Adipocyte (in vitro differentiated cells): ENCODE data around the gene ZMYND11.

Experiments
- DNase-seq: peaks from one replicate; pipeline ENCODE4 v3.0.0-alpha.2; 2015; ENCODE audit warnings: low read depth
- H3K27me3 ChIP-seq: replicated peaks from 2 replicates; pipeline ENCODE4 v1.7.0; 2013; ENCODE audit warnings: mild to moderate bottlenecking, low read length, moderate library complexity; ENCODE audit not compliant: control insufficient read depth, insufficient read depth
- H3K36me3 ChIP-seq: 2 replicates; pipeline ENCODE4 v1.7.0; 2013; ENCODE audit warnings: low read length, mild to moderate bottlenecking, moderate library complexity; ENCODE audit not compliant: control insufficient read depth, insufficient read depth, severe bottlenecking
- H3K4me1 ChIP-seq: 2 replicates; pipeline ENCODE4 v1.7.0; 2013; ENCODE audit warnings: mild to moderate bottlenecking, low read length, moderate library complexity; ENCODE audit not compliant: control insufficient read depth, insufficient read depth
- H3K4me3 ChIP-seq: 2 replicates; pipeline ENCODE4 v1.7.0; 2013; ENCODE audit warnings: mild to moderate bottlenecking, low read length, moderate library complexity
- H3K9ac ChIP-seq: 2 replicates; pipeline ENCODE4 v1.7.0; 2013; ENCODE audit warnings: mild to moderate bottlenecking, low read length, moderate library complexity
- H3K9me3 ChIP-seq: 2 replicates; pipeline ENCODE4 v1.7.0; 2013; ENCODE audit warnings: mild to moderate bottlenecking, low read length, moderate library complexity; ENCODE audit not compliant: control insufficient read depth

The ZMYND11 gene

GRCh38 chr10:135132-135600 lies at the start of gene ZMYND11:
TSS of gene ZMYND11 (plus strand) at chr10:135455. CDS start at chr10:180013, 44,558 bp downstream.
- peak within 1 kb of the TSS; percentile 89 for H3K4me3 ChIP-seq
- DNase-seq = peak; percentile 88
- no peaks in the 10 kb centered on the region for H3K36me3 ChIP-seq
- H3K27me3 ChIP-seq = no peaks in the 10 kb centered on the region
- H3K9me3 ChIP-seq = no peaks in the 10 kb centered on the region
- H3K9ac ChIP-seq = peak within 1 kb of the TSS; percentile 86
- H3K4me1 ChIP-seq = peaks cover 35% of the 10 kb centered on the region

DNA sequence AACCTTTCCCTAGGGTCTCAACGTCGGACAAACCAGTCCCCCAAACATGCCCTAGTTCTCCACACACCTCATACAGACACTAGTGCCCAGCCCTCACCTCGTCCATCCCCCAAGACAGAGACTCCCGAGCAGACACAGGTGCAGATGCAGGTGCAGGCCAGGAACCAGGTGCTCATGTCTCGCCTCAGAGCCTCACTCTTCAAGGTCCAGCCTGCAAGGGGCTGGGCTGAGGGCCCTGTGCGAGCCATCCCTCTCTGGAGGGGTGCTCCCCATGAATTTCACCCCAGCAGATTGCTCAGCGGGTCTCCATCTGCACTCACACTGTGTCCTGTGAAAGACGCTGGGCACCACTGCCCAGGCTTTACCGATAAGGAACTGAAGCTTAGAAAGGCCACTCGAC lies 49.2 kb upstream of the ZMYND11 start:
- Histone ChIP-seq H3K27me3 (peaks cover 30% of the 10 kb centered on the region), H3K4me1 (no peaks in the 10 kb centered on the region), H3K36me3 (no peaks in the 10 kb centered on the region), H3K9ac (no peak overlapping the region), H3K9me3 (no peaks in the 10 kb centered on the region), H3K4me3 (no peak overlapping the region)
- DNase-seq = no peak

DNA sequence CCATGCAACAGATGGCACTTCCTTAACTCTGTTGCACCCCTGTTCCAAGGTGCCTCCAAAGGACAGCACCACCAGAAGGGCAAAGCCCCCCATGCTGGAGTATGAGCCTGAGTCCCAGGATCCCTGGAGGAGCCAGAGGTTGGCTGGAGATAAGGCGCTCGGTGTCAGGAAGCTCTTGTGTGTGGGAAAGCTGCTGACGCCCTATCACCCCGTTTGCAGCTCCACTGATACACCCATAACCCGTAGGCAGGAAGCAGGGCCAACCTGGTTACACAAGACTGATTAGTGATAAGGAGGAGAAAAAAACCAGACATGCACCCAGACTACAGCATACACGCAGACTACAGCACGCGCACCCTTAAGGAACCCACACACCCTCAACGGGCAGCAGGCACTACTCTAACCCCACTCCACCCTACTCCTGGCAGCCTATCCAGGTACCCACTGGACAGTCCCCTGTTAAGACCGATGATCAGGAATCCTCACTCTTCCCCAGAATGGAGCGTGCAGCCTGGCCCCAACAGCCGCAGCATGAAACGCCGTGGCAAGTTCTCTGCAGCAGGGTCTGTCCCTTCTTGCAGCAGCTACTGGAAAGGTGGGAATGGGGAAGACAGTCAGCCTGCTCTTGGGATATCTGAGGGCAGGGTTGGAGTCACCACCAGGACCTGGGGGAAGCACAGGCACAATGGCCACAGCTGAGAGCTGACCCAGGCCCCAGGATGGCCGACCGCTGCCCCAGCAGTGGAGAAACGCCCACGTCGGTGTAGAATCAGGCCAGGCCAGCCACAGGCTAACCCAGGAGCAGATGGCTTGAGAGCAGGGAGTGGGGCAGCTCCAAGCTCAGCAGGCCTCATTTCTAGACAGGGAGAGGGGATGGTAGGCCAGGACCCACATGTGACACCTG lies 47.8 kb upstream of the ZMYND11 start:
- Histone ChIP-seq H3K9ac (no peak overlapping the region), H3K9me3 (no peaks in the 10 kb centered on the region), H3K4me1 (no peaks in the 10 kb centered on the region), H3K36me3 (no peaks in the 10 kb centered on the region), H3K27me3 (peaks cover 34% of the 10 kb centered on the region), H3K4me3 (no peak overlapping the region)
- no peak for DNase-seq

DNA sequence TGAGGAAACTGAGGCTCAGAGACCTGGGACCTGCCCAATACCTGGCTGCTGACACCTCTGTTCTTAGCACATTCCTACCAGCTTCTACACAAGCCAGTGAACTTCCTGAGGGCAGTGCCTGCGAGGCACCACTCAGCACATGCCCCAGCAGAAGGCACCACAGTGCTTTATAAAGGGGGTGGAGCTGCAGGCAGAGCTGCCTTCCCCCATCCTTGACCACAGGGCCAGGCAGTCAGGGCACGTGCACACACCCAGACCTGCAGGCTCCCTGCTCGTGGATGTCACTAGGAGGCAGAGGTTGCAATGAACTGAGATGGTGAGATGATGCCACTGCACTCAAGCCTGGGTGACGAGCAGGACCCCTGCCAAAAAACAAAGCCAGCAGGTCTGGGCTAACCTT lies 47.0 kb upstream of the ZMYND11 start:
- Histone ChIP-seq H3K4me3 (no peak overlapping the region), H3K9ac (no peak overlapping the region), H3K36me3 (no peaks in the 10 kb centered on the region), H3K4me1 (no peaks in the 10 kb centered on the region), H3K9me3 (no peaks in the 10 kb centered on the region), H3K27me3 (peaks cover 30% of the 10 kb centered on the region)
- DNase-seq = no peak

GRCh38 chr10:89248-89647 lies 46.0 kb upstream of the ZMYND11 start:
- DNase-seq = no peak
- H3K27me3 ChIP-seq = peaks cover 27% of the 10 kb centered on the region

DNA sequence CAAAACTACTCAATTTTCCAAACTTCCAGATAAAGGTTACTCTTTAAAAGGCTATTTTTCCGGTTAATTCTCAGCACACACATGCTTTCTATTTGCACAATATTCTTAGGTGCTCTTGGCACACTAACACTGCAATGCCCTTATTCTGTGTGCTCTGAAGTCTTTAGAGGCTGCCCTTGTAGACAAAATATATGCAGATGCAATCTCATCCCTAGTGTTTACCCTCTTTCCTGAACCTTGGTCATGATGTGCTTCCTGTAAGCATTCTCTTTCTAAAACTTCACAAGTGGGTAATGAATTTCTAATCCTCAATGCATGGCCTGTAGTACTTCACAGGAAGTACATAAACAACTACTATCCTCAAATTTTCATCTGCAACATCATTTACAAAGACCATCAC lies 45.1 kb upstream of the ZMYND11 start:
- Histone ChIP-seq H3K4me1 (no peaks in the 10 kb centered on the region), H3K9ac (no peak overlapping the region), H3K4me3 (no peak overlapping the region), H3K27me3 (peaks cover 18% of the 10 kb centered on the region), H3K36me3 (no peaks in the 10 kb centered on the region), H3K9me3 (peaks cover 12% of the 10 kb centered on the region)
- no peak for DNase-seq

More at GRCh38 chr10:89248-89647, 46.0 kb upstream of the ZMYND11 start:
- Histone ChIP-seq H3K4me3 (no peak overlapping the region), H3K4me1 (no peaks in the 10 kb centered on the region), H3K36me3 (no peaks in the 10 kb centered on the region), H3K9ac (no peak overlapping the region), H3K9me3 (peaks cover 3% of the 10 kb centered on the region)

- peaks cover 16% of the 10 kb centered on the region for H3K27me3 ChIP-seq
These were observed 43.9 kb upstream of the ZMYND11 start for GRCh38 chr10:91313-91712.

GRCh38 chr10:92153-92552 lies 43.1 kb upstream of the ZMYND11 start:
- H3K9me3 ChIP-seq = peaks cover 29% of the 10 kb centered on the region
- peaks cover 13% of the 10 kb centered on the region for H3K27me3 ChIP-seq
- H3K36me3 ChIP-seq = no peaks in the 10 kb centered on the region
- DNase-seq = no peak
- no peak overlapping the region for H3K9ac ChIP-seq
- no peak overlapping the region for H3K4me3 ChIP-seq
- H3K4me1 ChIP-seq = no peaks in the 10 kb centered on the region

More at GRCh38 chr10:91313-91712, 43.9 kb upstream of the ZMYND11 start:
- no peak overlapping the region for H3K9ac ChIP-seq
- no peak for DNase-seq
- H3K4me3 ChIP-seq = no peak overlapping the region
- no peaks in the 10 kb centered on the region for H3K36me3 ChIP-seq
- H3K9me3 ChIP-seq = peaks cover 23% of the 10 kb centered on the region
- no peaks in the 10 kb centered on the region for H3K4me1 ChIP-seq

- H3K36me3 ChIP-seq = no peaks in the 10 kb centered on the region
- peaks cover 35% of the 10 kb centered on the region for H3K9me3 ChIP-seq
- DNase-seq = no peak
- no peaks in the 10 kb centered on the region for H3K4me1 ChIP-seq
- peaks cover 8% of the 10 kb centered on the region for H3K27me3 ChIP-seq
- H3K4me3 ChIP-seq = no peak overlapping the region
- no peak overlapping the region for H3K9ac ChIP-seq
These were observed 42.4 kb upstream of the ZMYND11 start for GRCh38 chr10:92846-93245.

DNA sequence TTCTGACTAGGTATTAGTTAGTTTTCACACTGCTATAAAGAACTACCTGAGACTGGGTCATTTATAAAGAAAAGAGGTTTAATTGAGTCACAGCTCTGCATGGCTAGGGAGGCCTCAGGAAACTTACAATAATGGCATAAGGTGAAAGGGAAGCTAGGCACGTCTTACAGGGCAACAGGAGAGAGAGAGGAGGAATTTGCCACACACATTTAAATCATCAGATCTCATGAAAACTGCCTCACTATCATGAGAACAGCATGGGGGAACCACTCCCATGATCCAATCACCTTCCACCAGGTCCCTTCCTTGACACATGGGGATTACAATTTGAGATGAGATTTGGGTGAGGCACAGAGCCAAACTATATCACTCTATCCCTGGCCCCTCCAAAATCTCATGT lies 40.6 kb upstream of the ZMYND11 start:
- H3K36me3 ChIP-seq = no peaks in the 10 kb centered on the region
- no peak overlapping the region for H3K9ac ChIP-seq
- H3K27me3 ChIP-seq = peaks cover 8% of the 10 kb centered on the region
- no peaks in the 10 kb centered on the region for H3K4me1 ChIP-seq
- peaks cover 43% of the 10 kb centered on the region for H3K9me3 ChIP-seq
- H3K4me3 ChIP-seq = no peak overlapping the region
- no peak for DNase-seq

DNA sequence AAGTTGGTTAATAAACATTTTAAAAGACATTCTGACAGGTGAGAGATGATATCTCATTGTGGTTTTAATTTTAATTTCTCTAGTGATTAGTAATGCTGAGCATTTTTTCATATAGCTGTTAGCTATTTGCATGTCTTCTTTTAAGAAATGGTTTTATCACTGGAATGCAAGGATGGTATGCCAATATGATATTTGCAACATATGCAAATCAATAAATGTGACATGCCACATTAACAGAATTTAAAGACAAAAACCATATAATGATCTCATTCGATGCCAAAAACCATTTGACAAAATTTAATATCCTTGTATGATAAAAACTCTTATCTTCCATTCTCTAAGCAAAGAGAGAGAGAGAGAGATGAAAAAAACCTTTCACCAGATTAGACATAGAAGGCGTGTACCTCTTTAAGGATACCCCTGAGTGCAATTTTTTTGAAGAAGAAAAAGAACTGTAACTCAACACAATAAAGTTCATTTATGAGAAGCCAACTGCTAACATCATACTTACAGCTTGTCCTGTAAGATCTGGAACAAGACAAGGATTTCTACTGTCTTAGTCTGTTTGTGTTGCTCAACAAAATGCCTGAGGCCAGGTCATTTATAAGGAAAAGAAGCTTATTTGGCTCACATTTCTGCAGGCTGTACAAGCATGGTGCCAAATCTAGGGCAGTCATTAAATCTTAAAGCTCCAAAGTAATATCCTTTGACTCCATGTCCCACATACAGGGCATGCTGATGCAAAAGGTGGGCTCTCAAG lies 39.7 kb upstream of the ZMYND11 start:
- H3K27me3 ChIP-seq = peaks cover 5% of the 10 kb centered on the region
- H3K4me3 ChIP-seq = no peak overlapping the region
- DNase-seq = no peak
- no peak overlapping the region for H3K9ac ChIP-seq
- H3K4me1 ChIP-seq = no peaks in the 10 kb centered on the region
- H3K9me3 ChIP-seq = peaks cover 43% of the 10 kb centered on the region
- H3K36me3 ChIP-seq = no peaks in the 10 kb centered on the region
